Measurements from ENCODE around the gene MAD1L1. TPM values are rescaled to one million over a fixed set of nuclear protein-coding genes. Genes with fewer than 3 reads are reported as not detected.

MAD1L1 gene
- total and polyA plus RNA-seq, 2 donors (not counting 3 experiments of a cell fraction or from before 2014, with no cell fraction given) = 34.1 to 42.3 TPM

DNA sequence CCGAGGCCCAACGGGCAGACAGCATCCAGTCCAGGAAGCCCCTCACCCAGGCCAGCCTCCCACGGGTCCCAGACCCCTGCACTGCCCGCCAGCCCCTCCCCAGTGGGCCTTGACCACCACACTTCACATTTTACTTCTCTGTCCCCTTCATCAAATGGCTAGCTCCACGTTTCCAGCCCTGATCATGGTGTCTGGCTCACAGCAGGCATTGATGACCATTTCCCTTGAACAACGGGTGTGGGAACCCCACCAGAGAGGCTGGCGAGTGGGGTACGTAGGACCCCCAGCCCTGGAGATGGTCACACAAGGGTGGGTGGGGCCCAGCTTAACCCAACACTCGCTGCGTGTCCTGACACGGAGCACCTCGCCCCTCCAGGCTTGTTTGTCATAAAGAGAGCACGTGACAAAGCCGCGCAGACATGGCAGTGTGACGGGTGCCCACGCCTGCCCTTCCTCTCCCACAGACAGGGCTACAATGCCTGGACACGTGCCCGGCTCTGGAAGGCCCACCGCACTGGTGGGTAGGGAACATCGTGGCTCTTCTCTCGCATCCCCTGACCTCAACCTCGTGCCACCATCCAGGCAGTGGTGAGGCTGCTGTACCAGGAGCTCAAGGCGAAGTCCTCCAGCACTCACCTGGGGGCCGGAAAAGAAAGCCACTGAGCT, 267.7 kb downstream of the MAD1L1 start:
- FAIRE-seq (no peak), DNase-seq (ENCODE audit: low read depth, low spot score) (no peak)
- no peaks in the 10 kb centered on the region for H3K79me2 ChIP-seq (ENCODE audit: control insufficient read depth, insufficient read depth, low read length)
- no peaks in the 10 kb centered on the region for H3K9me3 ChIP-seq (replicated peaks; ENCODE audit: control insufficient read depth, insufficient read depth, low read length)
- intact Hi-C loops (cut with micrococcal nuclease) (no loop called here), dilution Hi-C loops (cut with MboI; ENCODE audit: extremely low pct_ligation_motif_present, low sequenced_read_pairs) (no loop called here)
- no peak overlapping the region for H3K4me3 ChIP-seq (replicated peaks in 1 of 3; ENCODE audit: insufficient read depth in 1 of 3, low read depth in 1 of 3, low read length in 3 of 3)
- TF ChIP-seq GATA2 (IDR thresholded peaks at IDR 0.05; ENCODE audit: insufficient read depth, insufficient read length, low read depth, low read length) = no peak
- no peak for TF ChIP-seq MYC (IDR thresholded peaks at IDR 0.05; ENCODE audit: low read depth, low read length)
- no peak for TF ChIP-seq EZH2 (IDR thresholded peaks at IDR 0.05; ENCODE audit: borderline replicate concordance, low read depth, low read length, severe bottlenecking)
- TF ChIP-seq JUN (IDR thresholded peaks at IDR 0.05; ENCODE audit: borderline replicate concordance, insufficient read depth, insufficient read length, low read depth) = no peak
- no peak for TF ChIP-seq CTCF (IDR thresholded peaks at IDR 0.05; ENCODE audit: extremely low read depth in 1 of 2, insufficient read depth in 1 of 2, low read depth in 1 of 2, low read length in 2 of 2)
- no peak for TF ChIP-seq MAX (IDR thresholded peaks at IDR 0.05; ENCODE audit: insufficient read depth, insufficient read length)
- TF ChIP-seq FOS (IDR thresholded peaks at IDR 0.05; ENCODE audit: borderline replicate concordance, insufficient read depth, low read length) = no peak
- no peak for TF ChIP-seq POLR2A (IDR thresholded peaks at IDR 0.05; ENCODE audit: low read depth, low read length)
- TF ChIP-seq POLR2AphosphoS5 (IDR thresholded peaks at IDR 0.05; ENCODE audit: insufficient read depth, low read depth, low read length) = no peak
- no peak overlapping the region for H3K4me2 ChIP-seq (ENCODE audit: insufficient read depth, low read length)
- no peak overlapping the region for H3K27ac ChIP-seq (ENCODE audit: insufficient read depth, low read depth, low read length)
- H3K27me3 ChIP-seq (ENCODE audit: control insufficient read depth in 2 of 2, insufficient read depth in 2 of 2, low read length in 2 of 2) = no peaks in the 10 kb centered on the region
- POLR2A ChIA-PET = no interaction called here
- no TSS peak for BruUV-seq (replicated peaks)
- no peaks in the 10 kb centered on the region for H3K9me1 ChIP-seq (replicated peaks; ENCODE audit: control insufficient read depth, extremely low read depth, insufficient read depth, low read length)
- H3K4me1 ChIP-seq (ENCODE audit: control insufficient read depth, extremely low read depth, insufficient read depth, low read length) = no peaks in the 10 kb centered on the region
- no peaks in the 10 kb centered on the region for H4K20me1 ChIP-seq (replicated peaks; ENCODE audit: control insufficient read depth, extremely low read depth, insufficient read depth, low read length)
- no peaks in the 10 kb centered on the region for H3K36me3 ChIP-seq (ENCODE audit: control insufficient read depth in 2 of 2, extremely low read depth in 1 of 2, insufficient read depth in 2 of 2, low read length in 2 of 2)
- CTCF ChIA-PET = interaction anchor here (2.0 kb wide), 1 partner anchor 14 kb away, joined by 5 read pairs; no protein-coding TSS in a partner anchor
- no peak overlapping the region for H2AFZ ChIP-seq (ENCODE audit: low read depth, low read length)
- no peak overlapping the region for H3K9ac ChIP-seq (replicated peaks; ENCODE audit: extremely low read depth, insufficient read depth, low read length)
